ENCODE results near the gene ZNF74. TPM values are rescaled to one million over a fixed set of nuclear protein-coding genes. Genes with fewer than 3 reads are reported as not detected.

The ZNF74 gene
- polyA plus RNA-seq, 3 donors: 1.9 to 4.8 (median 1.9) TPM

DNA sequence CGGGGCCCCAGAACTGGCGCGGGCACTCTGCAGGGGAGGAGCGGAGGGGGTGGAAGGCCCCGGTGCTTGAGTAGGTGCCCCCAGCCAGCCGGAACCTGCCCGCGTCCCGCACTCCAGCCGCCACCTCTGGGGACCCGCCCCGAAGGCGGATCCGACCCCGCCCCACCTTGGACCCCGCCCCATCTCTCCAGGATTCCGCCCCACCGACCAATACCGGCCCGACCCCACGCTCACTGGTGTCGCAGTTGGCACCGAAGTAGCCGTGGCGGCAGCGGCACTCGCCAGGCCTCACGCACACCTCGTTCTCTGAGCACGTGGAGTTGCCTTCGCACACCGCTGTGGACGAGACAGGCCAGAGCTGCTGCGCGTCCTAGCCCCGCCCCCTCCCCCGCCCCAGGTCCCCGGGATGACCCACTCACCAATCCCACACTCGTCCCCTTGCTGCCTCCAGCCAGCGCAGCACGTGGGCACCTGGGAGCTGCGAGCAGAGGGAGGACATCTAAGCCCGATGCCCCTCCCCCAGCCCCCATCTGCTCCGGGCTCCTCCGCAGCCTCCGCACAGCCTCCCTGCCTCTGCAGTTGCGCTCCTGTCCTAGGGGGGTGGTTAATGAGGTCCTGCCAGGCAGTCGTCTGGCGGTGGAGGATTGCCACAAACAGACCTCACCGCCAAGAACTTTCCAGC lies 37.7 kb downstream of the ZNF74 start:
- Histone ChIP-seq H3K27ac (ENCODE audit: low read depth in 1 of 2, low read length in 2 of 2) (no peak overlapping the region), H3K79me2 (ENCODE audit: insufficient read depth, low read length) (no peaks in the 10 kb centered on the region), H3K9me3 (replicated peaks in 1 of 2; ENCODE audit: control insufficient read depth in 1 of 2, insufficient read depth in 1 of 2, low read length in 2 of 2) (peaks cover 3 to 45% of the 10 kb centered on the region in 2 donors), H3K9ac (ENCODE audit: insufficient read depth, low read length, poor library complexity, severe bottlenecking) (no peak overlapping the region), H3K4me1 (ENCODE audit: control insufficient read depth in 1 of 2, insufficient read depth in 2 of 2, low read length in 2 of 2) (peaks cover 31 to 40% of the 10 kb centered on the region in 2 donors), H2AFZ (ENCODE audit: insufficient read depth, low read depth, low read length, poor library complexity, severe bottlenecking) (peak overlapping the region; percentile 89), H3K36me3 (replicated peaks in 1 of 2; ENCODE audit: control insufficient read depth in 1 of 2, insufficient read depth in 2 of 2, low read length in 2 of 2) (no peaks in the 10 kb centered on the region), H3K4me3 (replicated peaks in 1 of 3; ENCODE audit: low read depth in 2 of 3, low read length in 3 of 3) (peak overlapping the region in 1 of 3 experiments; percentile 78), H4K20me1 (ENCODE audit: insufficient read depth, low read length) (peaks cover 14% of the 10 kb centered on the region), H3K27me3 (ENCODE audit: control insufficient read depth in 2 of 2, insufficient read depth in 2 of 2, low read length in 2 of 2) (peaks cover 42 to 92% of the 10 kb centered on the region in 2 donors), H3K4me2 (replicated peaks; ENCODE audit: extremely low read depth, low read length, poor library complexity, severe bottlenecking) (peak overlapping the region; percentile 88)
- DNase-seq: no peak
- TF ChIP-seq, protein P1, sequence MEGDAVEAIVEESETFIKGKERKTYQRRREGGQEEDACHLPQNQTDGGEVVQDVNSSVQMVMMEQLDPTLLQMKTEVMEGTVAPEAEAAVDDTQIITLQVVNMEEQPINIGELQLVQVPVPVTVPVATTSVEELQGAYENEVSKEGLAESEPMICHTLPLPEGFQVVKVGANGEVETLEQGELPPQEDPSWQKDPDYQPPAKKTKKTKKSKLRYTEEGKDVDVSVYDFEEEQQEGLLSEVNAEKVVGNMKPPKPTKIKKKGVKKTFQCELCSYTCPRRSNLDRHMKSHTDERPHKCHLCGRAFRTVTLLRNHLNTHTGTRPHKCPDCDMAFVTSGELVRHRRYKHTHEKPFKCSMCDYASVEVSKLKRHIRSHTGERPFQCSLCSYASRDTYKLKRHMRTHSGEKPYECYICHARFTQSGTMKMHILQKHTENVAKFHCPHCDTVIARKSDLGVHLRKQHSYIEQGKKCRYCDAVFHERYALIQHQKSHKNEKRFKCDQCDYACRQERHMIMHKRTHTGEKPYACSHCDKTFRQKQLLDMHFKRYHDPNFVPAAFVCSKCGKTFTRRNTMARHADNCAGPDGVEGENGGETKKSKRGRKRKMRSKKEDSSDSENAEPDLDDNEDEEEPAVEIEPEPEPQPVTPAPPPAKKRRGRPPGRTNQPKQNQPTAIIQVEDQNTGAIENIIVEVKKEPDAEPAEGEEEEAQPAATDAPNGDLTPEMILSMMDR (IDR thresholded peaks at IDR 0.05): no peak
- Mint-ChIP-seq H3K4me1 (peaks cover 28% of the 10 kb centered on the region), H3K27ac (no peak overlapping the region), H3K36me3 (peaks cover 2 to 31% of the 10 kb centered on the region in 2 donors), H3K27me3 (ENCODE audit: low read depth in 3 of 3) (peaks cover 74 to 94% (median 89%) of the 10 kb centered on the region in 3 donors), H3K9me3 (peaks cover 0 to 16% (median 14%) of the 10 kb centered on the region in 7 donors), H3K4me3 (peak overlapping the region; percentile 60 to 92)
- intact Hi-C loops (cut with micrococcal nuclease): no loop called here
- WGBS (ENCODE audit: insufficient coverage): 14% methylated on average over 30 of the region's 50 CpGs

DNA sequence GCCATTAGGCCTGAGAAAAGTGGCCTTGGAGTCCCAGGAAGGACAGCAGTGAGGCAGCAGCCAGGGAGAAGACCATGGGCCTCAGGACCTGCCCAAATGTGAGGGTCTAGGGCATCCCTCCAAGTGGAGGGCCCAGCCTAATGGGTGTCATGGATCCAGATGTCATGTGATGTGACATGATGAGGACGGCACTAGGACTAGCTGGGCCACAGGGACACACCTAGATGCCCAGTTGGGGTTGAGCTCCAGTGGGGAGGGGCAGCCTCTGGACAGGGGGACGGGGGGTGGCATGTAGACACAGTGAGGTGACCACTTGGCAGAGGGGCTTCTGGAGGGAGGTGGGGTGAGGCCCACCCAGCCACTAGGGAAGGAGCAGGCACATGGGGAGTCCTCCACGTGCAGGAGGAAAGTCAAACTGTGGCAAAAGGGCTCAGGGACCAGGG lies 38.3 kb downstream of the ZNF74 start:
- 75% methylated on average over 3 of the region's 3 CpGs for WGBS (ENCODE audit: insufficient coverage)
- no peak overlapping the region for H3K4me3 ChIP-seq (replicated peaks in 1 of 3; ENCODE audit: low read depth in 2 of 3, low read length in 3 of 3)
- peaks cover 46 to 92% of the 10 kb centered on the region in 2 donors for H3K27me3 ChIP-seq (ENCODE audit: control insufficient read depth in 2 of 2, insufficient read depth in 2 of 2, low read length in 2 of 2)
- no peak overlapping the region for H3K27ac ChIP-seq (ENCODE audit: low read depth in 1 of 2, low read length in 2 of 2)
- intact Hi-C loops (cut with micrococcal nuclease): no loop called here
- peak overlapping the region in 1 of 2 donors; percentile 83 for H3K4me3 Mint-ChIP-seq
- H3K27ac Mint-ChIP-seq: no peak overlapping the region
- H3K36me3 ChIP-seq (replicated peaks in 1 of 2; ENCODE audit: control insufficient read depth in 1 of 2, insufficient read depth in 2 of 2, low read length in 2 of 2): no peaks in the 10 kb centered on the region
- H3K9ac ChIP-seq (ENCODE audit: insufficient read depth, low read length, poor library complexity, severe bottlenecking): no peak overlapping the region
- peaks cover 34% of the 10 kb centered on the region for H3K4me1 Mint-ChIP-seq
- peaks cover 18% of the 10 kb centered on the region for H4K20me1 ChIP-seq (ENCODE audit: insufficient read depth, low read length)
- TF ChIP-seq, protein P1 (IDR thresholded peaks at IDR 0.05): no peak
- peaks cover 74 to 94% (median 90%) of the 10 kb centered on the region in 3 donors for H3K27me3 Mint-ChIP-seq (ENCODE audit: low read depth in 3 of 3)
- peaks cover 0 to 22% (median 15%) of the 10 kb centered on the region in 7 donors for H3K9me3 Mint-ChIP-seq
- H3K36me3 Mint-ChIP-seq: peaks cover 2 to 32% of the 10 kb centered on the region in 2 donors
- DNase-seq: no peak
- no peak overlapping the region for H2AFZ ChIP-seq (ENCODE audit: insufficient read depth, low read depth, low read length, poor library complexity, severe bottlenecking)
- no peak overlapping the region for H3K4me2 ChIP-seq (replicated peaks; ENCODE audit: extremely low read depth, low read length, poor library complexity, severe bottlenecking)
- peaks cover 3 to 48% of the 10 kb centered on the region in 2 donors for H3K9me3 ChIP-seq (replicated peaks in 1 of 2; ENCODE audit: control insufficient read depth in 1 of 2, insufficient read depth in 1 of 2, low read length in 2 of 2)
- no peaks in the 10 kb centered on the region for H3K79me2 ChIP-seq (ENCODE audit: insufficient read depth, low read length)
- peaks cover 38 to 46% of the 10 kb centered on the region in 2 donors for H3K4me1 ChIP-seq (ENCODE audit: control insufficient read depth in 1 of 2, insufficient read depth in 2 of 2, low read length in 2 of 2)
